Progenitor cell of endocrine pancreas (in vitro differentiated cells): ENCODE measurements around the gene ATP5PD. TPM values are rescaled to one million over a fixed set of nuclear protein-coding genes. Genes with fewer than 3 reads are reported as not detected.

ENCODE experiments used
- DNase-seq: peaks from one replicate; pipeline ENCODE4 v3.0.0; 2021; ENCODE audit warnings: low spot score; ENCODE audit not compliant: unreplicated experiment
- H3K27ac Mint-ChIP-seq: 2 replicates; pipeline ENCODE4 v1.8.0; 2021; ENCODE audit warnings: mild to moderate bottlenecking, moderate library complexity, mixed read lengths
- H3K27me3 Mint-ChIP-seq: 2 replicates; pipeline ENCODE4 v1.8.0; 2021; ENCODE audit warnings: mixed read lengths
- H3K36me3 Mint-ChIP-seq: 2 replicates; pipeline ENCODE4 v1.8.0; 2022; ENCODE audit warnings: mixed read lengths; ENCODE audit not compliant: insufficient read depth
- H3K4me1 Mint-ChIP-seq: 2 replicates; pipeline ENCODE4 v1.8.0; 2021; ENCODE audit warnings: low read depth, mixed read lengths
- H3K4me3 Mint-ChIP-seq: 2 replicates; pipeline ENCODE4 v1.8.0; 2021; ENCODE audit warnings: low read depth, mild to moderate bottlenecking, moderate library complexity, mixed read lengths
- H3K9me3 Mint-ChIP-seq: 2 replicates; pipeline ENCODE4 v1.8.0; 2021; ENCODE audit warnings: low read depth, mixed read lengths
- CTCF ChIP-seq: fragments of 200-600 bp; sonication (generic); IDR thresholded peaks from one replicate; pipeline ENCODE4 v1.5.0; 2021; ENCODE audit warnings: antibody characterized with exemption, mild to moderate bottlenecking; ENCODE audit not compliant: unreplicated experiment
- total RNA-seq: library from RNA; stranded (reverse); gene quantifications from 2 replicates; pipeline ENCODE4 v1.2.1, GENCODE V29; 2021

The ATP5PD gene
- total RNA-seq, 1 donor from 2014 or later = 160 TPM

- H3K9me3 Mint-ChIP-seq = no peaks in the 10 kb centered on the region
- DNase-seq = no peak
- H3K27ac Mint-ChIP-seq = no peak overlapping the region
- no peak for TF ChIP-seq CTCF
- H3K4me1 Mint-ChIP-seq = peaks cover 11% of the 10 kb centered on the region
- H3K4me3 Mint-ChIP-seq = no peak overlapping the region
- peaks cover 1% of the 10 kb centered on the region for H3K36me3 Mint-ChIP-seq
- H3K27me3 Mint-ChIP-seq = no peaks in the 10 kb centered on the region
Observed at GRCh38 chr17:74994440-74994839, 52.3 kb downstream of the ATP5PD start.

GRCh38 chr17:74992223-74992622 lies 54.5 kb downstream of the ATP5PD start:
- no peak for TF ChIP-seq CTCF
- Mint-ChIP-seq H3K36me3 (peaks cover 1% of the 10 kb centered on the region), H3K4me3 (peak overlapping the region; percentile 5), H3K4me1 (peaks cover 18% of the 10 kb centered on the region), H3K27ac (peak overlapping the region; percentile 93), H3K9me3 (no peaks in the 10 kb centered on the region), H3K27me3 (no peaks in the 10 kb centered on the region)
- no peak for DNase-seq

GRCh38 chr17:74990581-74991105 lies 56.1 kb downstream of the ATP5PD start:
- Mint-ChIP-seq H3K9me3 (no peaks in the 10 kb centered on the region), H3K4me1 (peaks cover 22% of the 10 kb centered on the region), H3K36me3 (no peaks in the 10 kb centered on the region), H3K27ac (peak overlapping the region; percentile 56), H3K4me3 (no peak overlapping the region), H3K27me3 (no peaks in the 10 kb centered on the region)
- TF ChIP-seq CTCF = no peak
- no peak for DNase-seq

Other genes starting within 250 kb of the ATP5PD start
- gene GRIN2C, start 187.1 kb downstream of the ATP5PD start, total RNA-seq = 0.57 and 0.84 TPM in 2 replicates
- gene FDXR, start 174.0 kb downstream of the ATP5PD start, total RNA-seq = 16.9 and 18.2 TPM in 2 replicates
- gene FADS6, start 153.3 kb downstream of the ATP5PD start, total RNA-seq = 0.14 and 0.42 TPM in 2 replicates
- gene USH1G, start 123.7 kb downstream of the ATP5PD start, total RNA-seq = 0.18 and 0.19 TPM in 2 replicates
- gene OTOP2, start 122.7 kb downstream of the ATP5PD start, total RNA-seq = not detected in 2 replicates
- 0.57 and 0.67 TPM in 2 replicates for gene OTOP3, start 111.1 kb downstream of the ATP5PD start, total RNA-seq
- gene HID1, start 74.2 kb downstream of the ATP5PD start, total RNA-seq = 94.2 and 101 TPM in 2 replicates
- 17.2 and 17.8 TPM in 2 replicates for gene CDR2L, start 59.3 kb downstream of the ATP5PD start, total RNA-seq
- 26.5 and 26.8 TPM in 2 replicates for gene MRPL58, start 34.3 kb downstream of the ATP5PD start, total RNA-seq
- gene KCTD2, start 256 bp upstream of the ATP5PD start, total RNA-seq = 24.9 and 27.1 TPM in 2 replicates
- gene SLC16A5, start 41.0 kb upstream of the ATP5PD start, total RNA-seq = 16.0 and 16.9 TPM in 2 replicates
- 16.7 and 16.9 TPM in 2 replicates for gene ARMC7, start 63.0 kb upstream of the ATP5PD start, total RNA-seq
- gene NT5C, start 84.8 kb upstream of the ATP5PD start, total RNA-seq = 53.3 and 58.8 TPM in 2 replicates
- 202 TPM in 2 replicates for gene JPT1, start 107.5 kb upstream of the ATP5PD start, total RNA-seq
- 616 and 633 TPM in 2 replicates for gene SUMO2, start 136.0 kb upstream of the ATP5PD start, total RNA-seq
- gene NUP85, start 158.7 kb upstream of the ATP5PD start, total RNA-seq = 83.8 and 86.9 TPM in 2 replicates
- gene GGA3, start 214.6 kb upstream of the ATP5PD start, total RNA-seq = 66.8 and 68.1 TPM in 2 replicates
- gene MRPS7, start 214.9 kb upstream of the ATP5PD start, total RNA-seq = 55.2 and 59.2 TPM in 2 replicates
- 14.8 and 16.3 TPM in 2 replicates for gene MIF4GD, start 224.3 kb upstream of the ATP5PD start, total RNA-seq
- 14.1 and 18.4 TPM in 2 replicates for gene SLC25A19, start 242.5 kb upstream of the ATP5PD start, total RNA-seq